Colonic mucosa (tissue), 4 donors: ENCODE results near the gene FARS2. TPM values are rescaled to one million over a fixed set of nuclear protein-coding genes. Genes with fewer than 3 reads are reported as not detected.

Experiments used
- DNase-seq: peaks from one replicate; pipeline ENCODE4 v3.0.0-alpha.2; 2020
- H3K27ac ChIP-seq: fragments of 200-600 bp; one replicate; pipeline ENCODE4 v1.8.0; 2021
- H3K27me3 ChIP-seq: fragments of 200-600 bp; one replicate; pipeline ENCODE4 v1.8.0; 2021
- H3K36me3 ChIP-seq: fragments of 200-600 bp; one replicate; pipeline ENCODE4 v1.8.0; 2021
- H3K4me1 ChIP-seq: fragments of 200-600 bp; one replicate; pipeline ENCODE4 v1.8.0; 2021; ENCODE audit warnings: mild to moderate bottlenecking
- H3K4me3 ChIP-seq: fragments of 200-600 bp; one replicate; pipeline ENCODE4 v1.8.0; 2021
- H3K9ac ChIP-seq, 2 donors: one replicate each; pipeline ENCODE4 v1.7.0; 2013; ENCODE audit warnings: control low read depth in 2 of 2, low read depth in 2 of 2, low read length in 2 of 2
- H3K9me3 ChIP-seq: fragments of 200-600 bp; one replicate; pipeline ENCODE4 v1.8.0; 2021
- intact Hi-C: fragments of 100-400 bp; cut with DNase I; formaldehyde crosslinking; loops from one replicate; pipeline ENCODE4 v1.14.1; 2022
- total RNA-seq, 2 donors: library from RNA; stranded (reverse); fragmentation: NEBNext Ultra II Directional in 1 of 2; extraction: Animal tissue kit (Norgen Biotek cat#: 25700) in 1 of 2; gene quantifications; one replicate each; pipeline ENCODE4 v1.2.1, GENCODE V29; 2021
- TF ChIP-seq, protein P1 (sequence below): fragments of 200-600 bp; IDR thresholded peaks from one replicate; pipeline ENCODE4 v1.8.0; 2022; ENCODE audit warnings: antibody characterized with exemption, mild to moderate bottlenecking
- donor health status: healthy.
- donor health status: DM: no; HTN: no; CAD: no.
- donor health status: DM: no; HTN: no; CAD: no.

Gene FARS2
- total RNA-seq, 2 donors from 2014 or later = 14.7 to 23.0 TPM

- Histone ChIP-seq H3K4me3 (no peak overlapping the region), H3K36me3 (no peaks in the 10 kb centered on the region), H3K9ac (no peak overlapping the region), H3K9me3 (no peaks in the 10 kb centered on the region), H3K4me1 (no peaks in the 10 kb centered on the region), H3K27me3 (no peaks in the 10 kb centered on the region), H3K27ac (no peak overlapping the region)
- TF ChIP-seq, protein P1, sequence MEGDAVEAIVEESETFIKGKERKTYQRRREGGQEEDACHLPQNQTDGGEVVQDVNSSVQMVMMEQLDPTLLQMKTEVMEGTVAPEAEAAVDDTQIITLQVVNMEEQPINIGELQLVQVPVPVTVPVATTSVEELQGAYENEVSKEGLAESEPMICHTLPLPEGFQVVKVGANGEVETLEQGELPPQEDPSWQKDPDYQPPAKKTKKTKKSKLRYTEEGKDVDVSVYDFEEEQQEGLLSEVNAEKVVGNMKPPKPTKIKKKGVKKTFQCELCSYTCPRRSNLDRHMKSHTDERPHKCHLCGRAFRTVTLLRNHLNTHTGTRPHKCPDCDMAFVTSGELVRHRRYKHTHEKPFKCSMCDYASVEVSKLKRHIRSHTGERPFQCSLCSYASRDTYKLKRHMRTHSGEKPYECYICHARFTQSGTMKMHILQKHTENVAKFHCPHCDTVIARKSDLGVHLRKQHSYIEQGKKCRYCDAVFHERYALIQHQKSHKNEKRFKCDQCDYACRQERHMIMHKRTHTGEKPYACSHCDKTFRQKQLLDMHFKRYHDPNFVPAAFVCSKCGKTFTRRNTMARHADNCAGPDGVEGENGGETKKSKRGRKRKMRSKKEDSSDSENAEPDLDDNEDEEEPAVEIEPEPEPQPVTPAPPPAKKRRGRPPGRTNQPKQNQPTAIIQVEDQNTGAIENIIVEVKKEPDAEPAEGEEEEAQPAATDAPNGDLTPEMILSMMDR = no peak
- intact Hi-C loops = no loop called here
- DNase-seq = no peak
Measured at GRCh38 chr6:5249451-5250122, 11.7 kb upstream of the FARS2 start.

GRCh38 chr6:5250451-5250850 lies 10.9 kb upstream of the FARS2 start:
- H3K36me3 ChIP-seq = no peaks in the 10 kb centered on the region
- no peaks in the 10 kb centered on the region for H3K27me3 ChIP-seq
- intact Hi-C loops = no loop called here
- no peak overlapping the region for H3K27ac ChIP-seq
- no peak overlapping the region for H3K4me3 ChIP-seq
- no peak overlapping the region for H3K9ac ChIP-seq
- H3K9me3 ChIP-seq = no peaks in the 10 kb centered on the region
- DNase-seq = no peak
- TF ChIP-seq, protein P1 = no peak
- no peaks in the 10 kb centered on the region for H3K4me1 ChIP-seq

DNA sequence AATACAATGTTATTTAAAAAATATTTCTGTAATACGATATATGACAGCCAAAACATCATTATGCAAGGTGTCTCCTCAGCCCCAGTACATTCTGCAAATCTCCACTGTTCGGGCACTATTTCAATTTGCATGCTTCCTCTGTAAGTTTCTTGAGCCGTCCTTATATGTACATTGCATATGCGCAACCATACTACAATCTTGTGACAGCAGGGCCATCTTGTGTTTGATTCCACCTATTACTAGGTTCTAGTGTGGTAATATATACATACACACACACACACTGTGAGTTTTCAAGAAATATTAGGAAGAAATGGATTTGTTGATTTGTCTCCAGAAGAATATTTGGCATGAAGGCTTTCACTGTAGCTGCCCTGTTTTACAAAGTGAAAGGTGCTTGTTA lies 10.4 kb upstream of the FARS2 start:
- Histone ChIP-seq H3K36me3 (no peaks in the 10 kb centered on the region), H3K9me3 (no peaks in the 10 kb centered on the region), H3K4me3 (no peak overlapping the region), H3K9ac (no peak overlapping the region), H3K27me3 (no peaks in the 10 kb centered on the region), H3K4me1 (no peaks in the 10 kb centered on the region), H3K27ac (no peak overlapping the region)
- TF ChIP-seq, protein P1 = no peak
- intact Hi-C loops = no loop called here
- no peak for DNase-seq

- Histone ChIP-seq H3K9ac (no peak overlapping the region), H3K4me1 (no peaks in the 10 kb centered on the region), H3K4me3 (no peak overlapping the region), H3K36me3 (no peaks in the 10 kb centered on the region), H3K27ac (no peak overlapping the region), H3K9me3 (no peaks in the 10 kb centered on the region), H3K27me3 (no peaks in the 10 kb centered on the region)
- no peak for DNase-seq
- TF ChIP-seq, protein P1 = no peak
- intact Hi-C loops = no loop called here
Measured at GRCh38 chr6:5256952-5257351, 4.4 kb upstream of the FARS2 start.

GRCh38 chr6:5257400-5257799 lies 3.9 kb upstream of the FARS2 start:
- Histone ChIP-seq H3K4me1 (no peaks in the 10 kb centered on the region), H3K4me3 (no peak overlapping the region), H3K9me3 (no peaks in the 10 kb centered on the region), H3K27me3 (no peaks in the 10 kb centered on the region), H3K36me3 (no peaks in the 10 kb centered on the region), H3K9ac (no peak overlapping the region), H3K27ac (no peak overlapping the region)
- TF ChIP-seq, protein P1 = no peak
- no peak for DNase-seq
- intact Hi-C loops = no loop called here
